Esophagus muscularis mucosa (tissue), 3 donors: ENCODE results near the gene C13orf46.

Experiments
- POLR2AphosphoS5 ChIP-seq, 2 donors: sonication (generic); formaldehyde crosslinking; IDR thresholded peaks; one replicate each; pipeline ENCODE4 v1.6.1; 2017; ENCODE audit warnings: antibody characterized with exemption in 2 of 2
- TF ChIP-seq, protein P1 (sequence below), 3 experiments: fragments of 200-600 bp in 2 of 3; fragments of 450-650 bp in 1 of 3; sonication (generic) in 2 of 3; IDR thresholded peaks; one replicate each; pipeline ENCODE4 v1.5.1; 2017 to 2019; ENCODE audit warnings: antibody characterized with exemption in 3 of 3, mild to moderate bottlenecking in 2 of 3, moderate library complexity in 1 of 3

GRCh38 chr13:114017028-114017630, 43.3 kb upstream of the C13orf46 start:
- TF ChIP-seq, protein P1, sequence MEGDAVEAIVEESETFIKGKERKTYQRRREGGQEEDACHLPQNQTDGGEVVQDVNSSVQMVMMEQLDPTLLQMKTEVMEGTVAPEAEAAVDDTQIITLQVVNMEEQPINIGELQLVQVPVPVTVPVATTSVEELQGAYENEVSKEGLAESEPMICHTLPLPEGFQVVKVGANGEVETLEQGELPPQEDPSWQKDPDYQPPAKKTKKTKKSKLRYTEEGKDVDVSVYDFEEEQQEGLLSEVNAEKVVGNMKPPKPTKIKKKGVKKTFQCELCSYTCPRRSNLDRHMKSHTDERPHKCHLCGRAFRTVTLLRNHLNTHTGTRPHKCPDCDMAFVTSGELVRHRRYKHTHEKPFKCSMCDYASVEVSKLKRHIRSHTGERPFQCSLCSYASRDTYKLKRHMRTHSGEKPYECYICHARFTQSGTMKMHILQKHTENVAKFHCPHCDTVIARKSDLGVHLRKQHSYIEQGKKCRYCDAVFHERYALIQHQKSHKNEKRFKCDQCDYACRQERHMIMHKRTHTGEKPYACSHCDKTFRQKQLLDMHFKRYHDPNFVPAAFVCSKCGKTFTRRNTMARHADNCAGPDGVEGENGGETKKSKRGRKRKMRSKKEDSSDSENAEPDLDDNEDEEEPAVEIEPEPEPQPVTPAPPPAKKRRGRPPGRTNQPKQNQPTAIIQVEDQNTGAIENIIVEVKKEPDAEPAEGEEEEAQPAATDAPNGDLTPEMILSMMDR (IDR thresholded peaks at IDR 0.05): no peak
- no peak for TF ChIP-seq POLR2AphosphoS5 (IDR thresholded peaks at IDR 0.05)
